Measurements from ENCODE around the gene PCDHB7.
"Not testable (repeated sequence)": the region's sequence is repeated elsewhere in the genome, so short reads cannot be mapped to it uniquely, and the experiment has no call there.

DNA sequence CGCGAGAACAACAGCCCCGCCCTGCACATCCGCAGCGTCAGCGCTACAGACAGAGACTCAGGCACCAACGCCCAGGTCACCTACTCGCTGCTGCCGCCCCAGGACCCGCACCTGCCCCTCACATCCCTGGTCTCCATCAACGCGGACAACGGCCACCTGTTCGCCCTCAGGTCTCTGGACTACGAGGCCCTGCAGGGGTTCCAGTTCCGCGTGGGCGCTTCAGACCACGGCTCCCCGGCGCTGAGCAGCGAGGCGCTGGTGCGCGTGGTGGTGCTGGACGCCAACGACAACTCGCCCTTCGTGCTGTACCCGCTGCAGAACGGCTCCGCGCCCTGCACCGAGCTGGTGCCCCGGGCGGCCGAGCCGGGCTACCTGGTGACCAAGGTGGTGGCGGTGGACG, 43.1 kb downstream of the PCDHB7 start:
- not testable (repeated sequence) for TF ChIP-seq CREM (CRISPR knock-in tag; IDR thresholded peaks at IDR 0.05); CTCF (IDR thresholded peaks at IDR 0.05); NFE2L1 (CRISPR knock-in tag; IDR thresholded peaks at IDR 0.05); TCF7 (CRISPR knock-in tag; IDR thresholded peaks at IDR 0.05; ENCODE audit: low read depth); IRF2 (CRISPR knock-in tag; IDR thresholded peaks at IDR 0.05; ENCODE audit: borderline replicate concordance, low read depth)
- TF ChIP-seq, protein P1, sequence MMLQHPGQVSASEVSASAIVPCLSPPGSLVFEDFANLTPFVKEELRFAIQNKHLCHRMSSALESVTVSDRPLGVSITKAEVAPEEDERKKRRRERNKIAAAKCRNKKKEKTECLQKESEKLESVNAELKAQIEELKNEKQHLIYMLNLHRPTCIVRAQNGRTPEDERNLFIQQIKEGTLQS (CRISPR knock-in tag; conservative IDR thresholded peaks at IDR 0.05) = not testable (repeated sequence)
- TF ChIP-seq, protein P2, sequence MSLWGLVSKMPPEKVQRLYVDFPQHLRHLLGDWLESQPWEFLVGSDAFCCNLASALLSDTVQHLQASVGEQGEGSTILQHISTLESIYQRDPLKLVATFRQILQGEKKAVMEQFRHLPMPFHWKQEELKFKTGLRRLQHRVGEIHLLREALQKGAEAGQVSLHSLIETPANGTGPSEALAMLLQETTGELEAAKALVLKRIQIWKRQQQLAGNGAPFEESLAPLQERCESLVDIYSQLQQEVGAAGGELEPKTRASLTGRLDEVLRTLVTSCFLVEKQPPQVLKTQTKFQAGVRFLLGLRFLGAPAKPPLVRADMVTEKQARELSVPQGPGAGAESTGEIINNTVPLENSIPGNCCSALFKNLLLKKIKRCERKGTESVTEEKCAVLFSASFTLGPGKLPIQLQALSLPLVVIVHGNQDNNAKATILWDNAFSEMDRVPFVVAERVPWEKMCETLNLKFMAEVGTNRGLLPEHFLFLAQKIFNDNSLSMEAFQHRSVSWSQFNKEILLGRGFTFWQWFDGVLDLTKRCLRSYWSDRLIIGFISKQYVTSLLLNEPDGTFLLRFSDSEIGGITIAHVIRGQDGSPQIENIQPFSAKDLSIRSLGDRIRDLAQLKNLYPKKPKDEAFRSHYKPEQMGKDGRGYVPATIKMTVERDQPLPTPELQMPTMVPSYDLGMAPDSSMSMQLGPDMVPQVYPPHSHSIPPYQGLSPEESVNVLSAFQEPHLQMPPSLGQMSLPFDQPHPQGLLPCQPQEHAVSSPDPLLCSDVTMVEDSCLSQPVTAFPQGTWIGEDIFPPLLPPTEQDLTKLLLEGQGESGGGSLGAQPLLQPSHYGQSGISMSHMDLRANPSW (CRISPR knock-in tag; conservative IDR thresholded peaks at IDR 0.05; ENCODE audit: low read depth) = not testable (repeated sequence)
